AG04449 (cell line): Measurements from ENCODE around the gene MEGF11.

Experiments used
- CTCF ChIA-PET: fragments of 350-600 bp; formaldehyde crosslinking; extraction: SDS; loops from one replicate; lab custom pipeline; 2021; ENCODE audit warnings: antibody characterized with exemption; lab: Yijun Ruan, JAX
- POLR2A ChIA-PET: fragments of 400-600, 350-600 bp; formaldehyde crosslinking; extraction: SDS; loops from one replicate; lab custom pipeline; 2020; ENCODE audit warnings: antibody characterized with exemption, inconsistent platforms; lab: Yijun Ruan, JAX
- DNase-seq: peaks from one replicate; pipeline ENCODE4 v3.0.0-alpha.2; 2010; ENCODE audit warnings: low read depth, low spot score
- H3K4me3 ChIP-seq: 2 replicates; pipeline ENCODE4 v1.5.1; 2011; ENCODE audit warnings: low read depth, mild to moderate bottlenecking, control low read depth, low read length
- CTCF ChIP-seq: IDR thresholded peaks from one replicate; pipeline ENCODE4 v1.5.1; 2011; ENCODE audit warnings: mild to moderate bottlenecking, moderate library complexity, low read length, control low read depth, inconsistent platforms; ENCODE audit not compliant: insufficient read depth; ENCODE audit errors: missing control alignments

The MEGF11 gene

DNA sequence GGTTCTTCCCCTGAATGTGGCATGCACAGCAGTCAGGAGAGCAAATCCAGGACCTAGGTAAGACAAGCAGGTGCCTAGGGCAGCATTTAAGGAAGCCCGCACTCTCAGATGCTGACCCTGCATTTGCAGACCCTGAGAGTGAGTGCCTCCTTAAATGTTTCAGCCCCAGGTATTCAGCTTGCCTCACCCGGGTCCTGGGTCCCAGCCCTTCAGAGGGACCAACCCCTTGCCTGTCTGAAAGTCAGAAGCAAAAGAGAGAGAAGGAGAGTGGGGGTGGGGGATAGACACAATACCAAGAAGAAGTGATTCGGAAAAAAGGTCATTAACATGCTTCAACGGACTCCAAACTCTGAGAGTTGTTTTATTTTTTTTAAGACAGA, 75.0 kb downstream of the MEGF11 start:
- POLR2A ChIA-PET, result no interaction called here
- CTCF ChIA-PET, result no interaction called here

GRCh38 chr15:66172324-66172980, 81.1 kb downstream of the MEGF11 start:
- POLR2A ChIA-PET, result no interaction called here
- no peak for TF ChIP-seq CTCF
- CTCF ChIA-PET, result no interaction called here
- no peak for DNase-seq
- no peak overlapping the region for H3K4me3 ChIP-seq

More for the DNA sequence above, 75.0 kb downstream of the MEGF11 start:
- no peak overlapping the region for H3K4me3 ChIP-seq
- no peak for DNase-seq
- no peak for TF ChIP-seq CTCF

DNA sequence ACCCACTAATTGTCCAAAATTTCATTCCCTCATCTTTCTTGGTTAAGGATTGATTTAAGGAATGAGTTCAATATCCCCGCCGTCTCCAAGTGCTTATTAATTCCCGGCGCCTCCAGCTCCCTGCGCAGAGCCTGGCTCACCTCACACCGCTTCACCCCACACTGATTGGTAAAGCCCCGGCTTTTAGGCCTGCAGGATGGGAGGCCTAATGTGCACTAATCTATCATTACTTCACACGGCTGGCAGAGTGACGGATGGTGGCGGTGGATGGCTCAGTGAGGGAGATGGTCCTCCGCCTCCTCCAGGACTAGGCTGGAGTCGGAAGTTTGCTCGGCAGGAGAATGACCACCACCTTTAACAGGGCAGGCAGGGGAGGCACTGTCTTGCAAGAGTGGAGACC, 81.7 kb downstream of the MEGF11 start:
- ChIA-PET CTCF (no interaction called here), POLR2A (no interaction called here)
- DNase-seq, result no peak
- no peak overlapping the region for H3K4me3 ChIP-seq
- no peak for TF ChIP-seq CTCF

DNA sequence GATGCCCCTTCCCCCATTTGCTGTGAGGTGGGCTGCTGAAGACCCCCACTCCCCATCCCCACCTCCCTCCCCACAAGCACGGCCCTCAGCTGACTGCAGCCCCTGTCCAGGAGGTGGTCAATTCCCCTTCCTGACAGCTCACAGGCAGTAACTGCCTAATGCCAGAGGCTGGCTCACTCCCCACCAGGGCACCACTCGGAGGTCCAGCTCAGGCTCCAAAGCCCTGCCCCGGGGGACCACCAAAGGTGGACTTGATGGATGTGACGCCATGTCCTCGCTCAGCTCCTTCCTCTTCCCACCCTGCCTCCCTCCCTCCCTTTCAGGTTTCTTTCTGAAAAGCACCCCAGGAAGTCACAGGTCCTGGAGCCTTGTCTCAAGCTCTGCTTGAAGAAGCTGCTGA, 82.8 kb downstream of the MEGF11 start:
- H3K4me3 ChIP-seq, result no peak overlapping the region
- no peak for DNase-seq
- ChIA-PET POLR2A (no interaction called here), CTCF (no interaction called here)
- no peak for TF ChIP-seq CTCF

GRCh38 chr15:66170042-66170441, 83.5 kb downstream of the MEGF11 start:
- no peak for DNase-seq
- TF ChIP-seq CTCF, result no peak
- no peak overlapping the region for H3K4me3 ChIP-seq
- CTCF ChIA-PET, result interaction anchor here (0.7 to 1.0 kb wide), 2 partner anchors 9 to 35 kb away, joined by 3 read pairs; no protein-coding TSS in a partner anchor
- POLR2A ChIA-PET, result no interaction called here

GRCh38 chr15:66169625-66170024, 83.9 kb downstream of the MEGF11 start:
- CTCF ChIA-PET, result interaction anchor here (0.7 to 1.0 kb wide), 2 partner anchors 9 to 36 kb away, joined by 3 read pairs; no protein-coding TSS in a partner anchor
- TF ChIP-seq CTCF, result no peak
- DNase-seq, result no peak
- no peak overlapping the region for H3K4me3 ChIP-seq
- POLR2A ChIA-PET, result no interaction called here
